A673 (cell line): ENCODE results near the gene SLC28A1.

Experiments
- EZH2 ChIP-seq: fragments of 200-600 bp; sonication (generic); IDR thresholded peaks from 2 replicates; pipeline ENCODE4 v1.6.1; 2017; ENCODE audit warnings: borderline replicate concordance, low read depth, mild to moderate bottlenecking, mixed read lengths, antibody characterized with exemption, low read length; ENCODE audit not compliant: poor library complexity, severe bottlenecking
- TF ChIP-seq, protein P1 (sequence below): fragments of 300-800, 200-600 bp; sonication (generic); conservative IDR thresholded peaks from 2 replicates; pipeline ENCODE4 v1.5.1; 2017; ENCODE audit warnings: low read depth, mild to moderate bottlenecking, antibody characterized with exemption, low read length, moderate library complexity, mixed read lengths

DNA sequence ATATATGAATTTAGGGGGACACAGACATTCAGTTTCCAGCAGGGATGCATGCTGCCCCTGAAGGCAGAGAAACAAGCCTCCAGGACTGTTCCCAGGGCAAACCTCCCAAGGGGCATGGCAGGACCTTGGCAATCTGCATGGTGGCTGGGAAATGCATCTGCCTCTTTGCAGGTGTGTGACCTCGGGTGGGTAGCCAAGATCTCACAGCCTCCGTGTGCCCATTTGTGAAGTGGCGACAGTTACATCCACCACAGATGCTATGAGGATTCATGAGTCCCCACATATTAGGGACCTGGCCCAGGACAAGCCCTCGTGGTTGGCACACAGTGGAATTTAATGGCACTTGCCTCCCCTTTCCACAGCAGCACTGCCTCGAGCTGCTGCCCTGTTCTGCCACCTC lies 29.9 kb downstream of the SLC28A1 start:
- TF ChIP-seq, protein P1, sequence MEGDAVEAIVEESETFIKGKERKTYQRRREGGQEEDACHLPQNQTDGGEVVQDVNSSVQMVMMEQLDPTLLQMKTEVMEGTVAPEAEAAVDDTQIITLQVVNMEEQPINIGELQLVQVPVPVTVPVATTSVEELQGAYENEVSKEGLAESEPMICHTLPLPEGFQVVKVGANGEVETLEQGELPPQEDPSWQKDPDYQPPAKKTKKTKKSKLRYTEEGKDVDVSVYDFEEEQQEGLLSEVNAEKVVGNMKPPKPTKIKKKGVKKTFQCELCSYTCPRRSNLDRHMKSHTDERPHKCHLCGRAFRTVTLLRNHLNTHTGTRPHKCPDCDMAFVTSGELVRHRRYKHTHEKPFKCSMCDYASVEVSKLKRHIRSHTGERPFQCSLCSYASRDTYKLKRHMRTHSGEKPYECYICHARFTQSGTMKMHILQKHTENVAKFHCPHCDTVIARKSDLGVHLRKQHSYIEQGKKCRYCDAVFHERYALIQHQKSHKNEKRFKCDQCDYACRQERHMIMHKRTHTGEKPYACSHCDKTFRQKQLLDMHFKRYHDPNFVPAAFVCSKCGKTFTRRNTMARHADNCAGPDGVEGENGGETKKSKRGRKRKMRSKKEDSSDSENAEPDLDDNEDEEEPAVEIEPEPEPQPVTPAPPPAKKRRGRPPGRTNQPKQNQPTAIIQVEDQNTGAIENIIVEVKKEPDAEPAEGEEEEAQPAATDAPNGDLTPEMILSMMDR: no peak
- TF ChIP-seq EZH2: no peak
